CD4-positive, alpha-beta T cell treated with Interleukin-6 at 100 ng/mL for 8 hours (primary cell): Measurements from ENCODE around the gene BLVRB.

ENCODE experiments used
- DNase-seq: peaks from one replicate; pipeline ENCODE4 v3.0.0-alpha.2; 2020; ENCODE audit warnings: mixed read lengths, low spot score

BLVRB gene

GRCh38 chr19:40403262-40403984 is 62.1 kb downstream of the BLVRB start:
- DNase-seq, result peak; percentile 79

GRCh38 chr19:40400559-40400958 is 65.0 kb downstream of the BLVRB start:
- DNase-seq, result no peak

- peak; percentile 71 for DNase-seq
Observed at GRCh38 chr19:40398417-40399131, 67.0 kb downstream of the BLVRB start.
